Activated CD8-positive, alpha-beta memory T cell treated with anti-CD3 and anti-CD28 coated beads, Interleukin-2, amount 50 U/mL, for 48 hours (primary cell): ENCODE data around the gene NUP42.
"Not testable (repeated sequence)": the region's sequence is repeated elsewhere in the genome, so short reads cannot be mapped to it uniquely, and the experiment has no call there.

Experiments used
- DNase-seq: peaks from one replicate; pipeline ENCODE4 v3.0.0-alpha.2; 2020

Gene NUP42

GRCh38 chr7:23205909-23206767 is 24.3 kb downstream of the NUP42 start:
- no peak for DNase-seq

GRCh38 chr7:23207021-23207420 is 25.2 kb downstream of the NUP42 start:
- DNase-seq: no peak

- DNase-seq: no peak
Observed at GRCh38 chr7:23207884-23208283, 26.0 kb downstream of the NUP42 start.

GRCh38 chr7:23208316-23208715 is 26.5 kb downstream of the NUP42 start:
- DNase-seq: no peak

GRCh38 chr7:23210506-23210905 is 28.7 kb downstream of the NUP42 start:
- DNase-seq: no peak

GRCh38 chr7:23211589-23211988 is 29.7 kb downstream of the NUP42 start:
- DNase-seq: no peak

- no peak for DNase-seq
Observed at GRCh38 chr7:23212395-23212794, 30.5 kb downstream of the NUP42 start.

GRCh38 chr7:23212841-23213240 is 31.0 kb downstream of the NUP42 start:
- DNase-seq: no peak

- no peak for DNase-seq
Observed at GRCh38 chr7:23213755-23214154, 31.9 kb downstream of the NUP42 start.

GRCh38 chr7:23214423-23214822 is 32.6 kb downstream of the NUP42 start:
- no peak for DNase-seq

GRCh38 chr7:23214938-23215337 is 33.1 kb downstream of the NUP42 start:
- no peak for DNase-seq

GRCh38 chr7:23216021-23216420 is 34.2 kb downstream of the NUP42 start:
- no peak for DNase-seq

GRCh38 chr7:23218196-23218595 is 36.3 kb downstream of the NUP42 start:
- no peak for DNase-seq

GRCh38 chr7:23220690-23221305 is 39.0 kb downstream of the NUP42 start:
- no peak for DNase-seq

GRCh38 chr7:23222439-23223030 is 40.7 kb downstream of the NUP42 start:
- no peak for DNase-seq

GRCh38 chr7:23224364-23224763 is 42.5 kb downstream of the NUP42 start:
- not testable (repeated sequence) for DNase-seq

GRCh38 chr7:23226844-23227450 is 45.1 kb downstream of the NUP42 start:
- DNase-seq: no peak

GRCh38 chr7:23228412-23228811 is 46.6 kb downstream of the NUP42 start:
- no peak for DNase-seq

GRCh38 chr7:23230641-23231101 is 48.8 kb downstream of the NUP42 start:
- DNase-seq: no peak

GRCh38 chr7:23232966-23233365 is 51.1 kb downstream of the NUP42 start:
- DNase-seq: no peak

- no peak for DNase-seq
Observed at GRCh38 chr7:23234569-23235296, 52.9 kb downstream of the NUP42 start.

GRCh38 chr7:23235813-23236221 is 54.0 kb downstream of the NUP42 start:
- no peak for DNase-seq

- no peak for DNase-seq
Observed at GRCh38 chr7:23237000-23237399, 55.2 kb downstream of the NUP42 start.
